ENCODE results near the gene CCDC188.
"Not testable (repeated sequence)": the region's sequence is repeated elsewhere in the genome, so short reads cannot be mapped to it uniquely, and the experiment has no call there.

Gene CCDC188

DNA sequence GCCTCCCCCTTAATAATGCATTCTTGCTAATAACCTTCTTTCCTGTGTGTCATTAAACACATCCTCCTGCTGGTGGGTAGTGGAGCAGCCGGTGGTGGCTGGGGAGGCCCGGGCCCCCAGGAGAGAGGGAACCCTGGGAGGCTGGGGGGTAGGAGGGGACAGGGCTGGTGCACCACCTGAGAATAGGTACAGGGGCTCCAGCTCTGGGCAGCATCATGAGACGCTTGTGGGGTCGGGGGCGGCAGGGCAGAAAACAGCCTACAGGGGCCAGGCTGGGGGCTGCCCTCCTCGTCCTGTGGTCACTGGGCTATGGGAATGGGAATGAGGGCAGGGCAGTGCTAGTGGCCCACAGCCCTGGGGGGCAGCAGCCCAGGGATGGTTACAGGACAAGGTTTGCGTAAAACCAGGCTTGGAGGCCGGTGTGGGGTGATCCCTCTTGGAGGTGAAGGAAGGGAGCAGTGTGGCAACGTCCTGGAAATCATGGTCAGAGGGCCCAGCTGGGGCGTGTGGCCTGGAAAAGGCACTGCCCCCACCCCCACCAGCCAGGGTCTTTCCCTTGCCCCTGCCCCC lies 18.5 kb upstream of the CCDC188 start:
- no peak for DNase-seq

DNA sequence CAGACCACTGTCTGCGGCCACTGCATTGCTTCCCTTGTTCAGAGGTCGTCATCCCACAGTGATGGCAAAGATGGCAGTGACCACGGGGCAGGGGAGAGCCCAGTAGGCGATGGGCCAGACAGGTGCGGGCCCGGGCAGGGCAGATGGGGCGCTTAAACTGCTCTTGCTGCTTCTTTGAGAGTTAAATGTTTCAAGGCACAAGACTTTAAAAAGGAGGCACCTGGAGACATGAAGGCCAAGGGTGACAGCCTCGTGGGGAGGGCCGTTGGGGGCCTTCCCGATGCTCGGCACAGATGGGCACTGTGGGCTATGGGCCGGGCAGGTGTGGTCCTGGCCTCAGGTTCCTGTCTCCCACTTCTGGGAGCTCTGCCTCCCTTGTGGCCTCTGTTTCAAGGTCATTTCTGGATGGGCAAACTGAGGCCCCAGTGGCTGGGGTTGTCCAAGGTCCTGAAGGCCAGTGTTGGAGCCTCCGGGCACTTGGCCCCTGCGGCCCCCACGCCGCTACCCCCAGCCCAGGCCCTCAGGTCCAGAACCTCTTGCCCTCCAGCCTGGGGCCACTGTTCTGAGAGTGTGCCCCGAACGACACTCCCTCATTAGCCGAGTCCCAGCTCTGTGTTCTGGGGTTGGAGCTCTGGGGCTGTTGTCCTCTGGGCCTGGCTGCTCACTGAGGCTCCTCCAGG lies 16.9 kb upstream of the CCDC188 start:
- DNase-seq, result no peak

DNA sequence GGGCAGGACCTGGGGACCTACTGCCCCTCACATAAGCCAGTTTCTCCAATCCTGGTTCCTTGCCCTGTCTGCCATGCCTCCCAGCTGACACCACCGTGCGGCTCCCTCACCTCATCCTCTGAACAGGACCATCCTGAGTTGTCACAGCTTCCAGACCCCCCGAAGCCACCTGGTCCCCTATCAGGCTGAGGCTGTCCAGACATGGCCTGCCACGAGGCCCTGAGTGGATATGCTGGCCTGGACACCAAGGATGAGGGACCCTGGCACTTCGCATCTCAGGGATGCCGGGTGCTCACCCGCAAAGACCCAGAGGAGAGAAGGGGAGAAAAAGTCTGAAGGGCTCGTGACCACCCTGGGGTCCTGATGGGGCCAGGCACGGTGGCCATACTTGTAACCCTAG lies 15.8 kb upstream of the CCDC188 start:
- DNase-seq, result no peak

DNA sequence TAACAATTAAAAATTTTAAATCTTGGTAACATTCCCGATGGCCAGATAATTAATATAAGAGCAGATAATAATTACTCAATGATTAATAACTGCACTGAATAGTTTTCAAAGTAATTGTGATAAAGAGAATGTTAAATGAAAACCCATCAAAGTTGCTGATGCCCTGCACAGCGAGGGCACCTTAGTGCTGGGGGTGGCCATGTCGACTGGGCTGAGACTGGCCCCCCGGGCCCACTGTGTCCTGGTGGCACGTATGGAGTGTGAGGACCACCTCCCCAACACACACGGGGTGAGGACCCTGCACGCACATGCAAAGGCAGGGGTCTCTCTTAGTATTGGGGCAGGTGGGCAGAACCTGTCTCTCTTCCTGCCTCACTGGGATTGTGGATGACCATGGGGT lies 15.1 kb upstream of the CCDC188 start:
- no peak for DNase-seq

DNA sequence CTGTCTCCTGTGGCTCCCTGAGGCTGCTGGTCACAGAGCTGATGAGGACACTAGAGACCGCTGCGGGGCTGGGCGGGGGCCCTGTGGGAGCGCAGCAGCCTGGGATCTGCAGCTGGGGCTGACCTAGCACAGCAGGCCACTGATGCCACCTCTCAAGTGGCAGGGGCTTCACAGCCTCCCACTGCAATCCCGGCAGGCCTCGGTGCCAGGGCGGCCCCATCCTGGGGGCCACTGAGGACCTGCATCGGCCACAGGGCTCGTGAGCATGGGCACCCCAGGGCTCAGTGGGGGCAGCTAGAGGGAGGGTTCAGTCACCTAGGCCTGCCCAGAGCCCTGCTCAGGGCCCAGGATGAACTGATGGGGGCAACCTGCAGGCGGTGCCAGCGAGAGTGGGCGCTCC lies 14.6 kb upstream of the CCDC188 start:
- DNase-seq, result no peak

DNA sequence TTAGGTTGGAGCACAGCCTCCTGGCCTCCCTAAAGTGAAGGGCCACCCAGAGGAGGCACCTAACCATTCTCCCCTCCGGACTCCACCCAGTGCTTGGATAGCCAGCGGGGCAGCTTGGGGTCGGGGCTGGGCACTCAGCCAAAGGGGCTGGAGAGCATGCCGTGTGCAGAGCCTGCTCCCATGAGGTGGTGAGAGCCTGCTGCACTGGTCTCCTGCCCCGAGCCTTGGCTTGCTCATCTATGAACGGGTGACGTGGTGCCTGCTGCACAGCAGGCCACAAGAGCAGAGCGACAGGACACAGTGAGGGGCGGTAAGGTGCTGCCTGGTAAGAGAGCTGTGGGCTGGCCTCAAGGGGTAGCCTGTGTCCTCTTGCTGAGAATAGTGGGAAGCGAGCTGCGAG lies 14.0 kb upstream of the CCDC188 start:
- DNase-seq, result no peak

DNA sequence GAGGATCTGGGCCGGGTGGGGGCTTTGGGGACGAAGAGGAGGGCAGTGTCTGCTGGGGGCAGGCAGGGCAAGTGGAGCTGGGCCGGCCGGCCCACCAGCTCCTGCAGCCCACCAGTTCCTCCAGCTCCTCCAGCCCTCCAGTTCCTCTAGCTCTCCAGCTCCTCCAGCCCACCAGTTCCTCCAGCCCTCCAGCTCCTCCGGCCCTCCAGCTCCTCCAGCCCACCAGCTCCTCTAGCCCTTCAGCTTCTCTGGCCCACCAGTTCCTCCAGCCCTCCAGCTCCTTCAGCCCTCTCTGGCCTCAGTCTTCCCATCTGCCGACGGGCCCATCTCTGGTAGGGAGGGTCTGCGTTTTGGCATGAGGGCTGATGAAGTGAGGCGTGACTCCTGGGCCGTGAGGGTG lies 9.2 kb upstream of the CCDC188 start:
- DNase-seq, result no peak

DNA sequence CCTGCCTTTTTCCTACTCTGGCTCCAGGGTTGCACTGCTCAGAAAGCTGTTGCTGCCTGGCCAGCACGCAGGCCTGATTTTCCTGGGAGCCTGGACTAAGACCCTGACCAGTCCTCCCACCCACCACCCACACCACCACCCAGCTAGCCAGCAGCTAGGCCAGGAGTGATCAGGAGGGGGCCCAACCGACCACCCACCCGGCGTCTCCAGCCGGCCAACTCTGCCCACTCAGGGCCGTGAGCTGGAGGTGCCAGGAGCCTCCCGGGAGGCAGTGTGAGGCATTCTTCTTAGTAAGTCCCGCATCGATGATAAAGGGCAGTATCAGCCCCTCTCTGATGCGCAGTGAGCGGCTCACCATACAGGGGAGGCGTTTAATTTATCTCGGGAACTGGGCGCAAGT lies 8.7 kb upstream of the CCDC188 start:
- not testable (repeated sequence) for DNase-seq

DNA sequence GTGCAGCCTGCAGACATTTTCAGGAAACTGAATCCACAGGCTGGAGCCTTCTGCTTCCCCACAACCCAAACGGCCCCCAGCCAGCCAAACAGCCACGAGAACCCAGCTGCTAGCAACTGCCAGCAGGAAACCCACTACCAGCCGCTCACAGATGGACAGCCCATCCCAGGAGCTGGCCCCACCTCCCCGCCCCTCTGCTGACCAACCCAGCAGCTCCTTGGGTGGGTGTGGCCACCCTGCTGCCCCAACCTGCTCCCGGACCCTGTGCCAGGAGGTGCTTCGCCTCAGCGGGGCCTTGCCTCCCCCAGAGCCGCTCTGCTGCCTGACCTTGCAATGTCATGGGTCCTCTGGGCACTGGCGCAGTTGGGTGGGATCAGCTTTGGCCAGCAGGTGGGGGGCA lies 8.2 kb upstream of the CCDC188 start:
- DNase-seq, result no peak

DNA sequence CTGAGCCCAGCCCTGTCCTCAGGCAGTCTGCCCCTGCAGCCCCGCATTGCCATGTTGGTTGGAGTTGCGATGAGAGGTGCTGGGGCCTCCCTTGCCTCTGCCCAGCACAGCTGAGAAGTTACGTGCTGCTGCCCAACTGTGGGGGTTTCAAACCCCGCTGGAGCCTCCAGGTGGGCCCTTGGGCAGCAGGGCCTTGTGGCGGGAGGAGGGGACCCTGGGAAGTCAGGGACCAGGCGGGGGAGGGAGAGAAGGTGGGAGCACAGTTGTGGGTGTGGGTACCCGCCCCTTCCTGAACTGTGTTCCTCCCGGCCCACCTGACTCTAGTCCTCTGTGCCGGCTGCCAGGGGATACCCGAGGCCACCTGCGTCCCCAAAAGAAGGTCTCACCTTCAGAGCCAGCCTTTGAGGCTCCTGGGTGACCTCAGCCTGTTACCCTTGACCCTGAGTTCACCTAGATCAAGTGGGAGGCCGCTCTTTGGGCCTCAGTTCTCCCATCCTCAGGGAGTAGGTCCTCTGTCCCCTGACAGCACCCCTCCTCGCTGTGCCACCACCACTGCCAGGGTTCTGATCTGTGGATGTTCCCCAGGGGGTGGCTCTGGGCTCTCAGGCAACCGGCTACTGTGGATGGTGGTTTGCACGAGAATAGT lies 7.7 kb upstream of the CCDC188 start:
- DNase-seq, result no peak

DNA sequence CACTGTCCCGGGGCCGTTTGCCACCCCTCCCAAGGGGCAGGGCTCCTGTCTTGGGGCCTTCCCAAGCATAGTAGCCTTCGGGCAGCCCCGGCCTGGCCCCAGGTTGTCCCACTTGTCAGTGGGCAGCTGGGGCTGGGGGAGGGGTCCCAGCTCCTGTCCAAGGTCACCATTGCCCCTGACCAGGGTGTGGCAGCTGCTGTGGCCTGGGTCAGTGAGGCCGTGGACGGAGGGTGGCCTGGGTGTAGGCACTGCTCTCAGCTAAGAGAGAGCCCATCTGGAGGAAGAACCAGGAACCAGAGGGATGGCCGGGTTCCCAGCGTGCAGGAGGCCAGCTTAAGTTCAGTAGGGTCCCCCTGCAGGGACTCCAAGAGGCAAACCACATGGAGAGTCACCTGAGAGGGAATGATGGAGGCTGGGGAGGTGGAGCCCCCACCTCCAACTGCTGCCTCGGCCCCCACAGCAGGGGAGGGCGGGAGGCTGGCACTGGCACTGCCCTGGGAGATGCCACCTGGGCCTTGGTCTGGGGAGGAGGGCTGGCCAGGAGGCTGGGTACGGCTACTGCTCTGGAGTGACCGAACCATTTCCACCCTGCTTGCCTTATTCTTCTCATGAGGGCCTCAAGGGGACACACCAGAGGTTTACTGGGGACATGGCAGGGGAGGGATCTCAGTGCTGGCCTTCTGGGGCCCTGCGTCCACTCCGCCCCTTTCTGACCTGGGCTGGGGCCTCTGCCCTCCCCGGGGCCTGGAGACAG lies 6.8 kb upstream of the CCDC188 start:
- no peak for DNase-seq

DNA sequence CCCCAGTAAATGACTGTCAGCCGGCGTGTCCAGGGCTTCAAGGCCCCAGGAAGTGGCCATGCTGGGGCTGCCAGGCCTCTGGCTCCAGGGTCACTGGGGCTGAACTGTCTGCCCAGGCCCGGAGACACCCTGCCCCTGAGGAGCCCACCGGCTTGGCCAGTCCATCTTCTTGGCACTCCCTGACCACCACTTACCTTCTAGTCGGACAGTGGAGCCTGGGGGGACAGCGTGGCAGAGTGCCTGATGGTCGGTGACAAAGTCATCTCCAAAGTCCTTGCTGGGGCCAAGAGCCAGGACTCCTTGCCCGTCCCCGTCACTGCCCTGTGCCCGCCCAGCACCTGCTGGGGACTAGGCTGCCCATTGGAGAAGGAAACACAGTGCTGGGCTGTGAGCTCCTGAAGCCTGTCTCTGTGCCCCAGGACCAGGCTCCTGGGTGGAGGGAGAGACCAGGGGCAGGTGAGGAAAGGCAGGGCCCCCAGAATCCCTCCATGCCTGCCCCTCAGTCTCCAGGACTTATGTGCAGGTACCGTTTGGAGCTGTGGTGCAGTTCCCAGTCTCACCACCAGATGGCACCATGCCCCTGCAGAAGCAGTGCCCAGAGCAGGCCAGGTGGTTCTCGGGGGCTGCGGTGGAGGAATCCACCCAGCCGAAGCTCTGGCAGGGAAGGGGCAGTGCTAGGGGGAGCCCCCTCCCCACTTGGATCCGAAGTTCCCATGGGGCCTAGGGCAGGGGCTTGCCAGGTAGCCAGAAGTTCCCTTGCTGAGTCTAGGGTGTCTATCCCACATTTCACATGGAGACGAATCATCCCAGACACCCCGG lies 6.0 kb upstream of the CCDC188 start:
- DNase-seq, result peak; percentile 90

DNA sequence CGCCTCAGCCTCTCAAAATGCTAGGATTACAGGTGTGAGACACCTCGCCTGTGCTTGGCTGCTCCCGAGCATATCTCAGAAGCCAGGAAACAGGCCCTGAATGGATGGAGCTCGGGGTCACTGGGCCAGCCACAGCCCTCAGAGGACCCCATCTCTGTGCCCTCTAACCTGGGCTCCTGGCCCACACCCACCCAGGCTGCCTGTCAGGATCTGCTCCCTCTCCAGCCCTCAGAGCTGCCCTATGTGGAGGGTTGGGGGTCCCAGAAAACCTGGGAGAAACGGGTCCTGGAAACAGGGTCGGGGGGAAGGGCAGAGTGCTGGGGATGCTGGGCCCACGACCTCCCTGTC lies 5.2 kb upstream of the CCDC188 start:
- no peak for DNase-seq

DNA sequence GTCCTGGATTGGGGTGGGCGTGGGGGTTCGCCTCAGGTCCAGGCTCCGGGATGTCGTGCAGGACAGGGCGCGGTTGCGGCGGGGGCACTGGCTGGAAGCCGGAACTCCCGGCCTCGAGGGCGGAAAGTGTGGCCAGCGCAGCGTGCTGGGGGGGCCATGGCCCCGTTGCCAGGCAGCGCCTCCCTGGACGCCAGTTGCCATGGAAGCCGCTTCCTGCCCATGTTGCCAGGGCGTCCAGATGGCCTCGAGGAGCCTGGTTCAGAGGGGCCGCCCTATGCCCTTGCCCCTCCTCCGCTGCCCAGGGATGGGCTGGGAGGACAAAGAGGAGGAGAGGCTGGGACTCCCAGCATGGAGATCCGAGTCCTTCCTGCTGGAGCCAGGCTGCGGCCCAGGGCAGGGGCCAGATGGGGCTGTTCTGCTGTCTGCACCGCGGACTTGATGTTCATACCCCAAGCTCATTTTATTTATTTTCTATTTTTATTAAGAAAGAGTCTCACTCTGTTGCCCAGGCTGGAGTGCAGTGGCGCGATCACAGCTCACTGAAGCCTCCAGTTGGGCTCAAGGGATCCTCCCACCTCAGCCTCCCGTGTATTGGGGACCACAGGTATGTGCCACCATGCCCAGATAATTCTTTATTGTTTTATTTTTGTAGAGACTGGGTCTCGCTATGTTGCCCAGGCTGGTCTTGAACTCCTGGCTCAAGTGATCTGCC lies 4.6 kb upstream of the CCDC188 start:
- DNase-seq, result no peak

DNA sequence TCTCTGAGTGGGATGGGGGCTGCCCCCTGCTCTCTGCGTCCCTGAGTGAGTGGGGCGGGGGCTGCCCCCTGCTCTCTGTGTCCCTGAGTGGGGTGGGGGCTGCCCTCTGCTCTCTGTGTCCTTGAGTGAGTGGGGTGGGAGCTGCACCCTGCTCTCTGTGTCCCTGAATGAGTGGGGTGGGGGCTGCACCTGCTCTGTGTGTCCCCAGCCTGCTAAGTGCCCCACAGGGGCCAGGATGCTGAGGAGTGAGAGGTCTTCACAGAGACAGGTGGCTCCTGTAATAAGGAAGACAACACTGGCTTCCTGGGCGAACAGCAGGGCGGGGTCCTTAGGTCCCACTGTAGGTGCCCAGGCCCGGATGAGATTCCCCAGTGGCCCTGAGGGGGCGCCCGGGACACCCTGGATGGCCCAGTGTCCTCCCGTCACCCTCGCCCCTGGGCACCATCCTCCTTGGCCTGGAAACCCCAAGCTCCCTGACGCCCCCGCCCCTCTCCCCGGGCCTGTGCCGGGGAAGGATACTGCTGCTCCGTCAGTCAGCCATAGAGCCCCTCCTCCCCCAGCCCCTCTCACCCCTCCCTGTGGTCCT lies 3.8 kb upstream of the CCDC188 start:
- DNase-seq, result no peak

DNA sequence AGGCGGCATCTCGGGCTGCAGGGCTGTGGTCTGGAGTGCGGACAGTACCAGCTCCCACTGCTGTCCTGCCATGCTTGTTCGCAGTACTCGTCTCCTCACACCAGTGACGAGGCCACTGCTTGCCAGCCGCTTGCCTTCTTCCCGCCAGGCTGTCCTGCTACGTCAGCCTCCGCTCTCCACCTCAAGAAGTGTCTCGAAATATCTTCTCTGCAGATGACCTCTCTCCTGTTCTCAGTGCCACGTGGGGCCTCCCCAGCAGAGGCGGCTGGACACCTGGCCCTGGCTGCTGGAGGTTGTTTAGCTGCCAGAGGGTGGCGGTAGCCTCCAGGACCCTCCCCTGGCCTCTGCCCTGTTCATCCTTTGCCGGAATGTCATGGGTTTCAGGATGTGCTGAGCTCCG lies 3.1 kb upstream of the CCDC188 start:
- no peak for DNase-seq

DNA sequence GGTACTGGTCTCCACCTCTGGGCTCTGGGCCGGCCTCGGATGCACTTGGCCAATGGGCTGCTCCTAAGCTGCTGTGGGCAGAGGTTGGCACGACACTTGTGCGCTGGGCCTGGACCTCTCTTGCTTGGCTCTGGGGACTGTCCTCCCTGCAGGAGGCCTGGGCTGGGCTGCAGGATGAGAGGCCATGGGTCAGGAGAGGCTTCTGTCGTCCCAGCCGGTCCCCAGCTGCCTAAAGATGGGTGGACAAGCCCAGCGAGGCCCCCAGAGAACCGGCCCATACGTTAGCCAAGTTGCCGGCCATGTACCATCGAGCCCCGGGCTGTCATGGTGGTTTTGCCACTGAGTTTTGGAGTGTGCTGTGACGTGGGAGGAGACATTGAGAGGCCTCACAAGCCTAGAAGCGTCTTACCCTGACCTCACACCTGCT lies 1.6 kb upstream of the CCDC188 start:
- no peak for DNase-seq

DNA sequence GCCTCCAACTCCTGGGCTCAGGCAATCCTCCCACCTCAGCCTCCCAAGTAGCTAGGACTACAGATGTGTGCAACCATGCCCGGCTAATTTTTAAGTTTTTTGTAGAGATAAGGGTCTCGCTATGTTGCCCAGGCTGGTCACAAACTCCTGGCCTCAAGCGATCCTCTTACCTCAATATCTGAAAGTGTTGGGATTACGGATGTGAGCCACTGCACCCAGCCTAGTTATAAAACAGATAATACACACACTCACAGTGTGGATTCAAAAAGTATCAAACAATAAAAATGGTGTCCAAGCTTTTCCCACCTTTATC lies 377 bp upstream of the CCDC188 start:
- no peak for DNase-seq

DNA sequence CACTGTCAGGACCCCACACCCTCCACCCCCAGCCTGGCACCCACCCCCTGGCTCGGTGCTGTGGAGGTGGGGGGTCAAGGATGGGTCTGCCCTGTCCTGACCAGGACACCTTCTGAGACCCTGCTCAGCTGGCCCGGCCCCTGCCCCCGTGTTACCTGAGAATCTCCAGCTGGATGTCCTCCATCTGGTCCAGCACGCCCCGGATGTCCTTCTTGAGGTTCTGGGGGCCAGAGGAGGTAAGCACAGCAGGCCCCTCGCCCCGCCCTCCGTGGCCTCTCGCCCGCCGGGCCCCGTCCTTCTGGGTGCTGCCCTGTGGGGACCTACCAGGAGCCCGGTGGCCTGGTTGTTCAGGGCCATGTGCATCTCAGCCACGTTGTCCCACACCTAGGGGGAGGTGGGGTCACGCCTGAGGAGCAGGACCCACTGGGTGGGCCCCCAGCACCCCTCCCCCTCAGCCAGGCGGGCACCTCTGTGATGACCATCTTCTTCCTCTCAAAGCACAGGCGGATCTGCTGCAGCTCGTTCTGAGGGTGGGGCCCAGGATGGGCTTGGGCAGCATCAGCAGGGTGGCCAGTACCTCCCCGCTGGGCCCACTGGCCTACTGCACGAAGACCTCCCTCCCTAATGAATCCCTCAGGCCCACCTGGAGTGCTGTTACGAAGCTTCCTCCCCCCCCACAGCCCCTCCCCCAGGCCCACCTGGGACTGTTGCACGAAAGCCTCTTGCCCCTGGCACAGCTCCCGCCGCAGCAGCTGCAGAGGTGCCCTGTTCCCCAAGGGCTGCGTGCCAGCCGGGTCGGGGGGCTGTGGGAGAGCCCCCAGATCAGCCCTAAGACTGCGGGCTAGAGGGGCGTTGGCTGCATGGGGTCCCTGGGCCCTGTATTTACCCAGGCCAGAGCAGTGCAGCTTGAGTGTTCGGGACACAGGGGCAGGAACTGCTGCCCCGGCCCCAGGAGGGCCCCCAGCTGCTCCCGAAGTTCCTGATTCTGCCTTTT lies 1.3 kb downstream of the CCDC188 start:
- no peak for DNase-seq

DNA sequence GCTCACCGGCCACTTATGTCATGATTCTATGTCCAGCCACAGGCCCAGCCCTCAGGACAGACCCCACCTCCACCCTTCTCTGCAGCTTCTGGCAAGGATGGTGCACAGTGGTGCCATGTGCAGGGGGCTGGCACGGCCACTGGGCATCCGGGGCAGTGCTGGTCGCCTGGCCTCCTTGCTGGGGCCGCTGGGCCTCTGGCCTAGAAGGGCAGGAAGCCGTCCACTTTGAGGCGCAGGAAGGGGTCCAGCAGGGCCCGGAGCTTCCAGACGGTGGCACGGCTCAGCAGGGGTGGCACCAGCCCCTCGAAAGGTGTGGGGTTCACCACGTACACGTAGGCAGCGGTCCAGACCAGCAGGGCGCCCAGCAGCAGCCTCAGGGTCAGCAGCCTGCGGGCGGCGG lies 2.4 kb downstream of the CCDC188 start:
- no peak for DNase-seq

Data from stimulated activated CD4-positive, alpha-beta T cell treated with anti-CD3 and anti-CD28 coated beads, Interleukin-4, amount 100 ng/mL, for 24 hours (primary cell).